HG03342 (cell line): ENCODE results near the gene ZNF839.
"Not testable (repeated sequence)": the region's sequence is repeated elsewhere in the genome, so short reads cannot be mapped to it uniquely, and the experiment has no call there.

Source experiments
- ATAC-seq: cut with Tn5 transposase; IDR thresholded peaks from one replicate; pipeline ENCODE4 v1.9.1; 2021; ENCODE audit warnings: mild to moderate bottlenecking, moderate library complexity; ENCODE audit not compliant: unreplicated experiment

The ZNF839 gene

GRCh38 chr14:102314242-102315011 lies 5.1 kb upstream of the ZNF839 start:
- ATAC-seq: peak; percentile 55

- no peak for ATAC-seq
These were observed 4.4 kb upstream of the ZNF839 start for GRCh38 chr14:102315121-102315520.

DNA sequence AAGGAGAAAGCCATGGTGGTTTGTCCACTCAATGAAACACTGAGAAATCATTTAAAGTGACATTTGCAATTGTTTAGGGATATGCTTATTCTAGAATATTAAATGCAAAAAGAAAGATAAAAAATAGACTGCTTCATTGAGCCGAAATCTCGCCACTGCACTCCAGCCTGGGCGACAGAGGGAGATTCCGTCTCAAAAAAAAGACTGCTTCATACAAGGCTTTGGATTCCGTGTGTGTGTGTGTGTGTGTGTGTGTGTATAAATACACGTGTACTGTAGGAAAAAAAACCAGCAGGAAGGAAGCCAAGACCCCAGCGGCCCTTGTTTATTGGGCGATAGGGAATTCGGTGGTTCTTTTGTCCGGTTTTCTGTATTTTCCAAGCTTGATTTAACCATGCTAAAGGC lies 3.2 kb upstream of the ZNF839 start:
- no peak for ATAC-seq

DNA sequence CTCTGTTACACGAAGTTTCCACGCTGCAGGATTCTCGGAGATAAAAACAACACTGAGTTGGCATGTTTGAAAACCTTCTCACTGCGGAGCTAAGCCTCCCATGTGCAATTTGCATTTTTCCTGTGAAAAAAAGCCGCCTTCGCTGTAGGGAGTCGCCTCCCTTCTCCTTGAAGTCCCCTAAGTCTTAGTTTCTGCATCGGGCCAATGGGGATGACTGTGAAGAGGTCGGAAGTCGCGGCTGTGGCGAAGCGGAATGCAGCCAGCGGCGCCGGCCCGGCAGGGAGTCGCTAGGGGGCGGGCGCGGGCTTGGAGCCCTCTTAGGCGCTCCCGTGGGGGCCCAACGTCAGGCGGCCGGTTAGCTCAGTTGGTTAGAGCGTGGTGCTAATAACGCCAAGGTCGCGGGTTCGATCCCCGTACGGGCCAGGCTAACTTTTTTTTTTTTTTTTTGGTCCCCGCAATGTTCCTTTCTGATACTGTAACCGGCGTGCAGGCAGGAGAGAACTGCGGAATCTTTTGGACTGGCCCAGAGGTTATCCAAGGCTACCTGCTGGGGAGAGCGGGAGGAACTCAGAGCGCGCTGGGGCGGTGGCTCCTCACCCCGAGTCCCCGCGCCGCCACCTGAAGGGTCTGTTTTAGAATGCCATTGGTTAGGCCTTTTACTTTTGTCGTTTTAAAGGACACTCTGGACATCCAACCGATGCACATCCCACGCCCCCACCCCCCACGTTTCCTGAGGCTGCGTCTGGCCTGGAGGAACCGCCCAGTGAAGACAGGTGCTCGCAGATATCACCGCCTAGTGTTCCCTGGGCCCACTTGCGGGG lies 2.6 kb upstream of the ZNF839 start:
- peak; percentile 64 for ATAC-seq

- no peak for ATAC-seq
These were observed 1.8 kb upstream of the ZNF839 start for GRCh38 chr14:102317564-102318248.

- ATAC-seq: no peak
These were observed 717 bp upstream of the ZNF839 start for GRCh38 chr14:102318781-102319276.

DNA sequence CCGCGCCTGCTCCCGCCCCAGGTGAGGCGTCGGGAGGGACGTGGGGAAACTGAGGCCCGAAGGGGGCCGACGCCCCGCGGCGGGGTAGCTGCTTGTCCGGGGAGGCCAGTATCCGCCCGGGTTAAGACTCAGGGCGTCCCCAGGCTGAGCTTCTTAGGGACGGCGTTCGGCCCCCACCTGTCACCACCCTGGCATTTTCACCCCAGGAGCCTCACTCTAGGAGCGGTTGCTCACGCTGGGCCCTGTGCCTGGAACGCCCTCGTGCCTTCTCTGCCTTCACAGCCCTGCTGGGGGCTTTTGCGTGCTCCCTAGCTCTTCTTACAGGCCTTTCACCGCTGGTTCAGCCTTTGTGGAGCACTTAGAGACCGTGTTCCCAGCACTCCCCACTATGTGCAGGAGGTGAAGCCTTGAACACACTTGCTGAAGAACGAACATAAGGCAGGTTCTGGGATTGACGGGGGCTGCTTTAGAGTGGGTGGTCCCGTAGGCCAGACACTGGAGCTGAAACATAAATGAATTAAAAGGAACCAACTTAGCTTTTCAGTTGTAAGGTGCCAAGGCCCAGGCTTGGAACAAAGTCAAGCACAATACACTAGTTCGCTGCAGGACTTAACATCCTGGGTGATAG lies 601 bp downstream of the ZNF839 start:
- ATAC-seq: peak; percentile 22

- ATAC-seq: no peak
These were observed 1.3 kb downstream of the ZNF839 start for GRCh38 chr14:102320671-102321455.

GRCh38 chr14:102321456-102322422 lies 2.2 kb downstream of the ZNF839 start:
- ATAC-seq: no peak

DNA sequence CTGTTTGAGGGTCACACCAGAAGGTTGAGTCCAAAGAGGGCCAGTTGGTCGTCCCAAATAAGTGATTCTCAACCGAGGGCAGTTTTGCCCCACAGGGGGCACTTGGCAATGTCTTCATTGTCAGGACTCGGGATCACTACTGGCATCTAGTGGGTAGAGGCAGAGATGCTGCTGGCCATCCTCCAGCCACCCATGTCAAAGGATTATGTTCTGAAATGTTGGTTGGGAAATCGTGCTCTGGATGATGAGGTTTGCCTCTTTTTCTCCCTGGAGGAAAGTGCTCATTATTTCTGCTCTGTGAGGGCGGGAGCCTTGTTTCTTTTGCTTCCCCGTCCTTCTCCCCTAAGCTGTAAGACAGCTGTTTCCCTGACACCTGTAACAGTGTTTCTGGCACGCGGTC lies 3.6 kb downstream of the ZNF839 start:
- ATAC-seq: no peak

GRCh38 chr14:102325791-102326345 lies 6.3 kb downstream of the ZNF839 start:
- ATAC-seq: no peak

DNA sequence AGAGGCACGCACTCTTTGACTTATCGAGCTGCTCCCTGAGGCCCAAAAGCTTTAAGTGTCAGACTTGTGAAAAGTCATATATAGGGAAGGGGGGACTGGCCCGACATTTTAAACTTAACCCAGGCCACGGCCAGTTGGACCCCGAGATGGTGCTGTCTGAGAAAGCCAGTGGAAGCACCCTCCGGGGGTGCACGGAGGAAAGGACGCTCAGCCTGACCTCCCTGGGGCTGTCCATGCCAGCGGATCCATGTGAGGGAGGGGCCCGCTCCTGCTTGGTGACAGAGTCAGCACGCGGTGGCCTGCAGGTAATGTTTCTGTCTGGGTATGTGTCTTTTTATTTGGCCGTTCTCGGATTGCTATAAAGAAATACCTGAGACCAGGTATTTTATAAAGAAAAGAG lies 7.0 kb downstream of the ZNF839 start:
- no peak for ATAC-seq

- not testable (repeated sequence) for ATAC-seq
These were observed 9.8 kb downstream of the ZNF839 start for GRCh38 chr14:102329381-102329780.

GRCh38 chr14:102330806-102331205 lies 11.3 kb downstream of the ZNF839 start:
- ATAC-seq: no peak

DNA sequence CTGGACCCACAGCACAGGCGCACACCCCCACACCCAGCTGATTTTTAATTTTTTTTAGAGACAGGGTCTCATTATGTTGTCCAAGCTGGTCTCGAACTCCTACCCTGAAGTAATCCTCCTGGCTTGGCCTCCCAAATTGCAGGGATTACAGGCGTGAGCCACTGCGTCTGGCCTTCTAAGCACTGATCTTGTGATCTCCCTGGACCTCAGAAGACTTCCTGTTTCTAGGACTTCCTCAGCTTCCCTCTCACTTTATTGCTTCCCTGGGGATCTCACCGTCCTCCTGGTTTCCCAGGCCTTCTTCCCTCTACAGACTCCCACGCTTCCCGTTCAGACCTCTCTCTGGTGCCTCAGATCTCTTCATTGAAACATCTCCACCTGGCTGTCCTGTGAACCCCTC lies 13.8 kb downstream of the ZNF839 start:
- ATAC-seq: no peak

- no peak for ATAC-seq
These were observed 14.5 kb downstream of the ZNF839 start for GRCh38 chr14:102333795-102334705.

DNA sequence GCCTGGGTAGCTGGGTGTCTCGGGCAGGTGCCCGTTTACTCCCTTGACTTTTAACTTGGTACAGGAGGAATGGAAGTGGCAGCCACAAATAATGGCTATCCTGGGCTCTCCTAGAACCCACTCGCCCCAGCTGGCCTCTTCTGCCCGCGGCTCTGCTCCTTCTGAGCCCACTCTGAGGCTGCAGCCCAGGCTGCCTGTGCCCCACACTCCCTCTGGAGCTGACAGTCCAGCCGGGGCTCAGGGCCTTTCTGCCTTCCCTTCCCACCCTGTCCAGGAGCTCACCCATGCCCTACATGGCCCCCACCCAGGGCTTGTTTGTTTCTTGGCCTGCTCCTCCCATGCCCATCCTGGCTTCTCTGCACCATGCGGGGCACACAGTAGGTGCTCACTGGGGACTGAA lies 15.6 kb downstream of the ZNF839 start:
- ATAC-seq: no peak

DNA sequence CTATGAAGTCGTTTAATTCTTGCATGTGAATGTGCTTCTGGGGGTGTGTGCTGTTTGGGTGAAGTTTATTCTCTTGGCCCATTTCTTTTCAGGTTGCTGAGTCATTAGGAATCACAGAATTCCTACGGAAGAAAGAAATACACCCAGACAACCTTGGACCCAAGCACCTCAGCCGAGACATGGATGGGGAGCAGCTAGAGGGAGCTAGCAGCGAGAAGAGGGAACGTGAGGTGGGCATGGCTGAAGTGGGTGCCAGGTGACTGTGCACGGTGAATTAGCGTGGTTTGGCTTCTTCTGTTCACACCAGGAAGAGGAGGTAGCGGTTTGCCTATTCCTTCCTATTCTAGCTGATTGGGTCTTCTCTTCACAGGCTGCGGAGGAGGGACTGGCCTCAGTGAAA lies 19.2 kb downstream of the ZNF839 start:
- no peak for ATAC-seq
